Amygdala (tissue), 56 donors: ENCODE results near the gene SHISA4.
A peak's percentile ranks its signal among the peaks of the same experiment; 100 is the strongest.
"Not testable (repeated sequence)": the region's sequence is repeated elsewhere in the genome, so short reads cannot be mapped to it uniquely, and the experiment has no call there.

ENCODE experiments used
- DNase-seq, 56 donors: peaks; one replicate each; lab custom pipeline; 2025; lab: John Stamatoyannopoulos, UW

The SHISA4 gene

GRCh38 chr1:201895913-201896807 is 7.5 kb downstream of the SHISA4 start:
- peak in 53 of 56 donors; percentile 28 to 88 (median 63) for DNase-seq

GRCh38 chr1:201896951-201897391 is 8.3 kb downstream of the SHISA4 start:
- no peak for DNase-seq

GRCh38 chr1:201898240-201898894 is 9.7 kb downstream of the SHISA4 start:
- no peak for DNase-seq

- DNase-seq, result no peak
Measured at GRCh38 chr1:201898992-201899391, 10.3 kb downstream of the SHISA4 start.

GRCh38 chr1:201899683-201900429 is 11.2 kb downstream of the SHISA4 start:
- DNase-seq, result no peak

- no peak for DNase-seq
Measured at GRCh38 chr1:201900476-201900875, 11.8 kb downstream of the SHISA4 start.

- DNase-seq, result not testable (repeated sequence)
Measured at GRCh38 chr1:201901036-201901435, 12.3 kb downstream of the SHISA4 start.

- no peak for DNase-seq
Measured at GRCh38 chr1:201902198-201902597, 13.5 kb downstream of the SHISA4 start.

- no peak for DNase-seq
Measured at GRCh38 chr1:201903135-201903534, 14.4 kb downstream of the SHISA4 start.

GRCh38 chr1:201904579-201904978 is 15.9 kb downstream of the SHISA4 start:
- DNase-seq, result peak in 5 of 56 donors; percentile 12 to 37 (median 15)

- DNase-seq, result no peak
Measured at GRCh38 chr1:201905234-201905890, 16.7 kb downstream of the SHISA4 start.

GRCh38 chr1:201906336-201906735 is 17.6 kb downstream of the SHISA4 start:
- DNase-seq, result no peak

- DNase-seq, result no peak
Measured at GRCh38 chr1:201907621-201908020, 18.9 kb downstream of the SHISA4 start.

- no peak for DNase-seq
Measured at GRCh38 chr1:201911826-201912571, 23.3 kb downstream of the SHISA4 start.

- no peak for DNase-seq
Measured at GRCh38 chr1:201912832-201913231, 24.1 kb downstream of the SHISA4 start.

- DNase-seq, result no peak
Measured at GRCh38 chr1:201914456-201915235, 25.9 kb downstream of the SHISA4 start.

- peak in 1 of 56 donors; percentile 41 for DNase-seq
Measured at GRCh38 chr1:201916649-201917249, 28.1 kb downstream of the SHISA4 start.

GRCh38 chr1:201917362-201918033 is 28.8 kb downstream of the SHISA4 start:
- no peak for DNase-seq
